HEK293 (cell line): Measurements from ENCODE around the gene TMEM232.

Experiments
- CTCF ChIA-PET: fragments of 350-600 bp; formaldehyde crosslinking; extraction: SDS; loops from one replicate; lab custom pipeline; 2021; ENCODE audit warnings: antibody characterized with exemption; lab: Yijun Ruan, JAX
- POLR2A ChIA-PET: fragments of 300-600 bp; formaldehyde crosslinking; extraction: SDS; loops from one replicate; lab custom pipeline; 2020; ENCODE audit warnings: antibody characterized with exemption, inconsistent platforms; lab: Yijun Ruan, JAX
- H3K27ac ChIP-seq: fragments of 200-500 bp; sonication (Bioruptor generic); 2 replicates; pipeline ENCODE4 v1.5.1; 2014; ENCODE audit warnings: low read depth, low read length, control low read depth, inconsistent platforms; ENCODE audit errors: extremely low read depth
- H3K36me3 ChIP-seq, 2 experiments: fragments of 200-500 bp in 1 of 2; sonication (Bioruptor generic) in 1 of 2; 1 replicate in 1 of 2; 2 replicates in 1 of 2; pipeline ENCODE4 v1.5.1; 2014 to 2017; ENCODE audit warnings: inconsistent platforms in 2 of 2, low read length in 2 of 2; ENCODE audit not compliant: control insufficient read depth in 2 of 2, insufficient read depth in 1 of 2
- H3K4me1 ChIP-seq: fragments of 200-500 bp; sonication (Bioruptor generic); 2 replicates; pipeline ENCODE4 v1.5.1; 2014; ENCODE audit warnings: mild to moderate bottlenecking, low read length, inconsistent platforms; ENCODE audit not compliant: control insufficient read depth, insufficient read depth
- H3K4me3 ChIP-seq: 2 replicates; pipeline ENCODE4 v1.5.1; 2011; ENCODE audit warnings: low read depth, mild to moderate bottlenecking, control low read depth, low read length, moderate library complexity
- H3K9me3 ChIP-seq: fragments of 200-500 bp; sonication (Bioruptor generic); 2 replicates; pipeline ENCODE4 v1.5.1; 2014; ENCODE audit warnings: low read depth, low read length, inconsistent platforms; ENCODE audit not compliant: control insufficient read depth, insufficient read depth
- BCL11A ChIP-seq: fragments of 450-650 bp; formaldehyde crosslinking; IDR thresholded peaks from 2 replicates; pipeline ENCODE4 v1.5.1; 2016; ENCODE audit warnings: low read depth, missing biosample characterization, missing genetic modification characterization
- IKZF3 ChIP-seq: fragments of 450-650 bp; IDR thresholded peaks from 2 replicates; pipeline ENCODE4 v1.5.0; 2018; ENCODE audit warnings: missing biosample characterization, mild to moderate bottlenecking, missing genetic modification characterization, moderate library complexity
- INSM2 ChIP-seq: fragments of 450-650 bp; formaldehyde crosslinking; IDR thresholded peaks from 2 replicates; pipeline ENCODE4 v1.5.1; 2016; ENCODE audit warnings: missing biosample characterization, missing genetic modification characterization
- KLF17 ChIP-seq: fragments of 450-650 bp; formaldehyde crosslinking; IDR thresholded peaks from 2 replicates; pipeline ENCODE4 v1.5.1; 2016; ENCODE audit warnings: missing biosample characterization, missing genetic modification characterization
- PRDM2 ChIP-seq: fragments of 450-650 bp; formaldehyde crosslinking; IDR thresholded peaks from 2 replicates; pipeline ENCODE4 v1.5.1; 2016; ENCODE audit warnings: missing biosample characterization, missing genetic modification characterization, borderline replicate concordance
- TRIM28 ChIP-seq: IDR thresholded peaks from 2 replicates; pipeline ENCODE4 v1.6.1; 2011; ENCODE audit warnings: low read length, control low read depth, borderline replicate concordance
- ZFP37 ChIP-seq: fragments of 450-650 bp; formaldehyde crosslinking; IDR thresholded peaks from 2 replicates; pipeline ENCODE4 v1.5.1; 2016; ENCODE audit warnings: missing biosample characterization, missing genetic modification characterization
- ZNF132 ChIP-seq: fragments of 450-650 bp; formaldehyde crosslinking; IDR thresholded peaks from 2 replicates; pipeline ENCODE4 v1.5.1; 2017; ENCODE audit warnings: missing biosample characterization, missing genetic modification characterization, borderline replicate concordance
- ZNF133 ChIP-seq: fragments of 450-650 bp; formaldehyde crosslinking; IDR thresholded peaks from 2 replicates; pipeline ENCODE4 v1.5.1; 2016; ENCODE audit warnings: missing biosample characterization, missing genetic modification characterization
- ZNF148 ChIP-seq: fragments of 450-650 bp; formaldehyde crosslinking; IDR thresholded peaks from 2 replicates; pipeline ENCODE4 v1.5.0; 2017; ENCODE audit warnings: missing biosample characterization, missing genetic modification characterization, borderline replicate concordance
- ZNF23 ChIP-seq: fragments of 450-650 bp; formaldehyde crosslinking; IDR thresholded peaks from 2 replicates; pipeline ENCODE4 v1.5.1; 2016; ENCODE audit warnings: missing biosample characterization, missing genetic modification characterization, borderline replicate concordance
- ZNF341 ChIP-seq: fragments of 450-650 bp; formaldehyde crosslinking; IDR thresholded peaks from 2 replicates; pipeline ENCODE4; 2016; ENCODE audit warnings: low read depth, missing biosample characterization, missing genetic modification characterization
- ZNF398 ChIP-seq: fragments of 450-650 bp; formaldehyde crosslinking; IDR thresholded peaks from 2 replicates; pipeline ENCODE4 v1.5.1; 2017; ENCODE audit warnings: missing biosample characterization, missing genetic modification characterization
- ZNF416 ChIP-seq: fragments of 450-650 bp; formaldehyde crosslinking; IDR thresholded peaks from 2 replicates; pipeline ENCODE4 v1.5.1; 2016; ENCODE audit warnings: missing biosample characterization, missing genetic modification characterization
- ZNF473 ChIP-seq: fragments of 450-650 bp; formaldehyde crosslinking; IDR thresholded peaks from 2 replicates; pipeline ENCODE4 v1.5.1; 2017; ENCODE audit warnings: missing biosample characterization, missing genetic modification characterization
- ZNF488 ChIP-seq: fragments of 450-650 bp; formaldehyde crosslinking; IDR thresholded peaks from 2 replicates; pipeline ENCODE4 v1.5.1; 2016; ENCODE audit warnings: missing biosample characterization, missing genetic modification characterization
- ZNF529 ChIP-seq: fragments of 450-650 bp; formaldehyde crosslinking; IDR thresholded peaks from 2 replicates; pipeline ENCODE4 v1.5.1; 2017; ENCODE audit warnings: missing genetic modification characterization, missing biosample characterization; ENCODE audit not compliant: insufficient replicate concordance
- ZNF544 ChIP-seq: fragments of 450-650 bp; formaldehyde crosslinking; IDR thresholded peaks from 2 replicates; pipeline ENCODE4 v1.5.0; 2017; ENCODE audit warnings: missing biosample characterization, missing genetic modification characterization
- ZNF600 ChIP-seq: fragments of 450-650 bp; formaldehyde crosslinking; IDR thresholded peaks from 2 replicates; pipeline ENCODE4 v1.5.1; 2016; ENCODE audit warnings: missing biosample characterization, missing genetic modification characterization
- ZNF670 ChIP-seq: fragments of 450-650 bp; formaldehyde crosslinking; IDR thresholded peaks from 2 replicates; pipeline ENCODE4 v1.5.1; 2016; ENCODE audit warnings: missing biosample characterization, missing genetic modification characterization, low read depth
- ZNF704 ChIP-seq: fragments of 450-650 bp; formaldehyde crosslinking; IDR thresholded peaks from 2 replicates; pipeline ENCODE4 v1.5.1; 2016; ENCODE audit warnings: missing biosample characterization, missing genetic modification characterization

Gene TMEM232

GRCh38 chr5:110512266-110512665, 214.2 kb downstream of the TMEM232 start (continued):
- TF ChIP-seq ZNF398, result no peak

GRCh38 chr5:110510146-110510545, 216.3 kb downstream of the TMEM232 start:
- no peak overlapping the region for H3K27ac ChIP-seq
- no peaks in the 10 kb centered on the region for H3K4me1 ChIP-seq
- H3K4me3 ChIP-seq, result no peak overlapping the region
- ChIA-PET CTCF (no interaction called here), POLR2A (no interaction called here)
- H3K36me3 ChIP-seq, result no peaks in the 10 kb centered on the region
- H3K9me3 ChIP-seq, result no peaks in the 10 kb centered on the region
- TF ChIP-seq ZNF473 (tag by site-specific recombination), result no peak
- TF ChIP-seq ZNF23 (tag by site-specific recombination), result no peak
- no peak for TF ChIP-seq IKZF3
- TF ChIP-seq ZNF704 (tag by site-specific recombination), result no peak
- TF ChIP-seq TRIM28, result no peak
- TF ChIP-seq BCL11A (tag by site-specific recombination), result no peak
- TF ChIP-seq ZNF416 (tag by site-specific recombination), result no peak
- TF ChIP-seq ZNF148, result no peak
- no peak for TF ChIP-seq ZNF488 (tag by site-specific recombination)
- TF ChIP-seq ZFP37 (tag by site-specific recombination), result no peak
- no peak for TF ChIP-seq ZNF529 (tag by site-specific recombination)
- no peak for TF ChIP-seq INSM2 (tag by site-specific recombination)
- no peak for TF ChIP-seq ZNF132 (tag by site-specific recombination)
- TF ChIP-seq ZNF544 (tag by site-specific recombination), result no peak
- no peak for TF ChIP-seq ZNF600 (tag by site-specific recombination)
- TF ChIP-seq ZNF133 (tag by site-specific recombination), result no peak
- TF ChIP-seq KLF17 (tag by site-specific recombination), result no peak
- TF ChIP-seq ZNF670 (tag by site-specific recombination), result no peak
- no peak for TF ChIP-seq PRDM2
- TF ChIP-seq ZNF341 (tag by site-specific recombination), result no peak
